Mesenteric fat pad (tissue), 1 donor: ENCODE measurements around the gene CD27. TPM values are rescaled to one million over a fixed set of nuclear protein-coding genes. Genes with fewer than 3 reads are reported as not detected.
"Not testable (repeated sequence)": the region's sequence is repeated elsewhere in the genome, so short reads cannot be mapped to it uniquely, and the experiment has no call there.

ENCODE experiments used
- DNase-seq: peaks from one replicate; pipeline ENCODE4 v3.0.0-alpha.2; 2020; ENCODE audit warnings: low spot score
- total RNA-seq: library from RNA; stranded (reverse); fragmentation: NEBNext Ultra II Directional; extraction: Animal tissue kit (Norgen Biotek cat#: 25700); gene quantifications from one replicate; pipeline ENCODE4 v1.2.1, GENCODE V29; 2021
- donor health status: DM: yes; HTN: yes; CAD: no.

Gene CD27
- total RNA-seq, 1 donor from 2014 or later, result not detected

GRCh38 chr12:6461401-6462233 is 16.9 kb downstream of the CD27 start:
- DNase-seq, result peak; percentile 85

DNA sequence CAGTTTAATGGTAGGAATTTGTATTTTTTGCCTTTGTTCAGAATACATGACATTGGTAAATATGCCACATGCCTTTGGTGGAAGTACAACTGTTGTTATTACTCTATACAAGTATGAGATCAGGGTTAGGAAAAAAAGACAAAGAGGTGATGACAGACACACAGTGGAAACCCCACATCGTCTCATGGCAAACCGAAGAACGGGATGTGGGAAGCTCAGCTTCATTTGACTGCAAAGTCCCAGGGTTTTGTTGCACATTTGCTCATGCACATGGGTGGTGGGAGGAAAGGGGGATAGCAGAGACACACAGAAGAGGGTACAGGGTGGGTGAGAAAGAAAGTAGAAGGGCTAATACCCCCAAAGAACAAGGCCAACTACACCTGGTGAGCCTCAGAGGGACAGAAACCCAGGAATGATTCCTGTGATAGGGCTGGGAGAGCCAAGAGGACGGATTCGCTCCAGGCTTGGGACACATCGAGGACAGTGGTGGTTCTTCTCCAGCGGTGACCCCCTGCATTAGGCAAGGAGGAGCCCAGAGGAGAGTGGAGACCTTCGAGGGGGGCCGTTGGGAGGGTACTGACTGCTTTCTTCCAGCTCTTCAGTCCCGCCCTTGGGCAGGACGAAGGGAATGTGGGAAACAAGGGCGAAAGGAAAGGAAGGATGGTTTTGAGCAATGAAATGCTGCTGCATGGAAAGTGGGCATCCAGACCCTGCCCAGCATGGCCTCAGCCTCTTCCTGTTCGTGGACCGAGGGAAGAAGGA is 17.7 kb downstream of the CD27 start:
- DNase-seq, result peak; percentile 57

DNA sequence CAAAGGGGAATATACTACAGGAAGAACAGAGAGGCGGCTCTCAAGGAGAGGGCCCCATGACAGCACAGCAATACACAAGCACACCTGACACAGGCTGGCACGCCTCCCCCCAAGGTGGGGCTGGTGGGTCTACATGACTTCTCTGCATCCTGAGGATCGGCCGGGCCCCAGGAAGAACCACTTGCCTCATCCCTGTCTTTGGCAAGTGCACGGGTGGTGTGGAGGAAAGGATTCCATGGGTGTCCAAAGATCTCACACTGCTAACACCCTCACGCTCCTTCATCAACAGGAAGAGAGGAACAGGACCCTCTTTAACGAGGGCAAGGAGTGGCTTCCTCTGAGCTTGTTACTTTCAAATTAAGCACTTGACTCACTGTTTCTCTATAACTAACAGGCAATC is 18.5 kb downstream of the CD27 start:
- peak; percentile 73 for DNase-seq

DNA sequence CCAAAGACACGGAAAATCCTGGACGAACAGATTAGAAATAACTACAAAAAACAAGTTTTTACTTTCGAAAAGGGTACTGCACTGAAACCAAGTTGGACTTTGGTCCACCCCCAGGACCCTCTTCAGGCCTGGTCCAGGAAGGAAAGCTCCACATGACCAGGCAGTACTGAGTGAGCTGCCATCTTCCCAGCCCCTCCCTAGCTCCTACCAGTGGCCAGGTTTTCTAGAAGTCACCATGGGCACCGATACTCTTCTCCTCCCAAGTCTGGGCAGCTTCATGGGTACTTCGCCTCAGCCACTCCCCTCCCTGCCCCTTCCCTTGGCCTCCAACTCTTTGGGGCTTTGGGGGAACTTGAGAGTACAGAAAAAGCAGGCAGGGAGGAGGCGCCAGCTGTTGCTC is 19.1 kb downstream of the CD27 start:
- DNase-seq, result peak; percentile 45

DNA sequence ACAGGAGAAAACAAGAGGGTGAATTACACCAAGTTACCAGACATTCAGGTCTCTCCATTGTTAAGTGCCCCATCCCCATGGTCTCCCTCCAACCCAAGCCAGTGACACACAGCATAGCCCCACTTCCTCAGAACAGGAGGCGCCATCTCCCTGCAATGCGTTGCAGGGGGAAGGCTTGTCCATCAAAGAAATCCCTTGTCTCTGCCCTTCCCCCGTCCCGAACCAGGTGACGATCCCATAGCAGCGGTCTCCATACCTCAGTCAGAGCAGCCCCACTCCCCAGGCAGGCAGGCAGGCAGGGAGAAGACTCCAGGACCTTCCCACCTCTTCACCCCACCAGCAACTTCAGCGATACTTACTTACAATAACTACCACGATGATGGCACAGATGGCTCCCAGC is 19.8 kb downstream of the CD27 start:
- peak; percentile 60 for DNase-seq

- DNase-seq, result no peak
Observed at GRCh38 chr12:6465467-6466183, 20.9 kb downstream of the CD27 start.

DNA sequence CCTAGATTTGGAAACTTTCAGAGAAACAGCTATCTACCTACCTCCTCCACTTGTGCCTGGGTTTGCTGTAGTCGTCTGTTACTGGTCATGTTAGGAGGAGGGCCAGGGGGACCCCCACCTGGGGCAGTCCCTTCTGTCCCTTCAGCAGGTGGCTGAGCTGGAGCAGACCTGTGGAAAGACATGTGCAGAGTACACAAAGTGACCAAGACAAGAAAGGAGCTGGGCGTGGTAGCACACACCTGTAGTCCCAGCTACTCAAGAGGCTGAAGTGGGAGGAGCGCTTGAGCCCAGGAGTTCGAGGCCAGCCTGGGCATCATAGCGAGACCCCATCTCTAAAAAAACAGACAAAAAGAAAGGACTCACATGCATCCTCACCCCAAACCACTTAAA is 21.4 kb downstream of the CD27 start:
- no peak for DNase-seq

DNA sequence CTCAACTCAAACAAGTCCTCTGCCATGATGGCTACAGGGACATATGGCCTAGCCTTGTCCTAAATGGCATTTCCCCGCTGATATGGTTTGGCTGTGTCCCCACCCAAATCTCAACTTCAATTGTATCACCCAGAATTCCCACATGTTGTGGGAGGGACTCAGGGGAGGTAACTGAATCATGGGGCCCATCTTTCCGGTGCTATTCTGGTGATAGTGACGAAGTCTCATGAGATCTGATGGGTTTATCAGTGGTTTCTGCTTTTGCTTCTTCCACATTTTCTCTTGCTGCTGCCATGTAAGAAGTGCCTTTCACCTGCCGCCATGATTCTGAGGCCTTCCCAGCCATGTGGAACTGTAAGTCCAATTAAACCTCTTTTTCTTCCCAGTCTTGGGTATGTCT is 22.0 kb downstream of the CD27 start:
- not testable (repeated sequence) for DNase-seq

DNA sequence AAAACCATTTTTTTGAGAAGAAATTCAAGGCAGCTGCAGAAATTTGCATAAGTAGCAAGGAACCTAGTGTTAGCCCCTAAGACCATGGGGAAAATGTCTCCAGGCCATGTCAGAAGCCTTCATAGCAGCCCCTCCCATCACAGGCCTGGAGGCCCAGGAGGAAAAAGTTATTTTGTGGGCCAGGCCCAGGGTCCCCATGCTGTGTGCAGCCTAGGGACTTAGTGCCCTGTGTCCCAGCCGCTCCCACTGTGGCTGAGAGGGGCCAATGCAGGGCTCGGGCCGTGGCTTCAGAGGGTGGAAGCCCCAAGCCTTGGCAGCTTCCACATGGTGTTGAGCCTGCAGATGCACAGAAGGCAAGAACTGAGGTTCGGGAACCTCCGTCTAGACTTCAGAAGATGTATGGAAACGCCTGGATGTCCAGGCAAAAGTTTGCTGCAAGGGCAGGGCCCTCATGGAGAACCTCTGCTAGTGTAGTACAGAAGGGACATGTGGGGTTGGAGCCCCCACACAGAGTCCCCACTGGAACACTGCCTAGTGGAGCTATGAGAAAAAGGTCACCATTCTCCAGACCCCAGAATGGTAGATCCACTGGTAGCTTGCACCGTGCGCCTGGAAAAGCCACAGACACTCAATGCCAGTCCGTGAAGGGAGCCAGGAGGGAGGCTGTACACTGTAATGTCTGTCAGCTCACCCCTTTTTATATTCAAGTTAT is 23.0 kb downstream of the CD27 start:
- DNase-seq, result not testable (repeated sequence)

- DNase-seq, result no peak
Observed at GRCh38 chr12:6468283-6468575, 23.5 kb downstream of the CD27 start.

DNA sequence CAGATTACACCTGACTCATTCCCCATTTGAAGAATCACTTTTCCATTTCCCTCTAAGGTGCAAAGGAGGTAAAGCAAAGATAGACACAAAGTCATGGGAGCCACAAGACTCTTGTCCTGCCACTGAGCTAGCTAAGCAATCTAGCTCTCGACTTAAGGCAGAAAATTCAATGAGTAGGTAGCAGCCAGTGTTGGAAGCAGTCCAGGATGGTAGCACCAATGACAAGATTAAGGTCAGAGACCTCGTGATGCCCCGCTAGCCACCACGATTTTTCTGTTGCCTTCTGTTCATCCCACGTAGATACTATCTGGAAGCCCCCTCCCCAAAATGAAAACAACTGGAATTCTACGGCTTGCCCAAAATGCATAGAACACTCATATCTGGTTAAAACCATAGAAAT is 24.3 kb downstream of the CD27 start:
- DNase-seq, result no peak

GRCh38 chr12:6469609-6470374 is 25.0 kb downstream of the CD27 start:
- DNase-seq, result no peak

DNA sequence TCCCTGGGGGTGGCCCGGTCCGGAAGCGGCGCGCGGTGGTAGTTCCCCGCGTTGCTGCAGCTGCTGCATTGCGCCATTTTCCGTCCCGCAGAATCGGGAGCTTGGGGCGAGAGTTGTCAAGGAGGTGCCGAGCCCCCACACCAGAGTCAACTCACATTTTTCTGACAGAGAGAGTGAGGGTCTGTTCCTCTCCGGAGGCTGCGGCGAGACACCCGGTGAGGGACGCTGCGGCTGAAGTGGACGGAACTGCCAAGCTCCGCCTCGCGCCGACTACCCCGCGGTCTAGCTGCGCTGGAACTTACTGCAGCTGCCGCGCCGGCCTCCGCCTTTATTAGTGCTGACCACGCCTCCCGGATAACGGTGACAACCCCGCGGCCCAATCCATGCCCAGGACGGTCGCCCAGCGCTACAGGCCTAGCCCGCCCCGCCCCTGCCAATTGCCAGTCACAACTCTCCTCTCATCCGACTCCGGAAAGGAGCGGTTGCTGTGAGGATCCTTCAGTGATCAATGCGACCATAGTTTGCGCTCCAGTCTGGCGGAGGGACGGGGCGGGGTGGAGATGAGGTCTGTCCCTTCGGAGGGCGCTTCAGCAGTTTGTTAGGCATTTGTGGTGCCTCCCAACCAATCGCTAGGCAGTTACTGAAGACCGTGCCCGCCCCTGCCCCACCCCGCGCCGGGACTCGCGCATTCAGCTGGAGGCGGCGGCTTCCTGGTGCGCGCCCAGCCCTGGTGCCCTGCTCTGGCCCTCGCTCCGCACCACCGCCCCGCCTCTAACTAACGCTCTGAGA is 25.8 kb downstream of the CD27 start, which contains the start of gene VAMP1:
VAMP1 (minus strand) TSS at position 303 of the 789 bp plus-strand sequence; CDS start at position 157, 146 bp downstream.
- DNase-seq, result peak; percentile 99

- no peak for DNase-seq
Observed at GRCh38 chr12:6471989-6472360, 27.2 kb downstream of the CD27 start.

DNA sequence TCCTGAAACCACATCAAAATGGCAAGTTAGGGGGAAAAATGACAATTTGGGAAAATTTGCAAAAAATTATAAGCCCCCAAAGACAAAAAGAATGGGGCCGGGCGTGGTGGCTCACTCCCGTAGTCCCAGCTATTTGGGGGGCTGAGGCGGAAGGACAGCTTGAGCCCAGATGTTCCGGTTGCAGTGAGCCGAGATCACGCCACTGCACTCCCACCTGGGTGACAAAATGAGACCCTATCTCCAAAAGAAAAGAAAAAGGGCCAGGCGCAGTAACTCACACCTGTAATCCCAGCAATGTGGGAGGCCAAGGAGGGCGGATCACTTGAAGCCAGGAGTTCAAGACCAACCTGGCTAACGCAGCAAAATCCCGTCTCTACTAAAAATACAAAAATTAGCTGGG is 27.7 kb downstream of the CD27 start:
- DNase-seq, result no peak

DNA sequence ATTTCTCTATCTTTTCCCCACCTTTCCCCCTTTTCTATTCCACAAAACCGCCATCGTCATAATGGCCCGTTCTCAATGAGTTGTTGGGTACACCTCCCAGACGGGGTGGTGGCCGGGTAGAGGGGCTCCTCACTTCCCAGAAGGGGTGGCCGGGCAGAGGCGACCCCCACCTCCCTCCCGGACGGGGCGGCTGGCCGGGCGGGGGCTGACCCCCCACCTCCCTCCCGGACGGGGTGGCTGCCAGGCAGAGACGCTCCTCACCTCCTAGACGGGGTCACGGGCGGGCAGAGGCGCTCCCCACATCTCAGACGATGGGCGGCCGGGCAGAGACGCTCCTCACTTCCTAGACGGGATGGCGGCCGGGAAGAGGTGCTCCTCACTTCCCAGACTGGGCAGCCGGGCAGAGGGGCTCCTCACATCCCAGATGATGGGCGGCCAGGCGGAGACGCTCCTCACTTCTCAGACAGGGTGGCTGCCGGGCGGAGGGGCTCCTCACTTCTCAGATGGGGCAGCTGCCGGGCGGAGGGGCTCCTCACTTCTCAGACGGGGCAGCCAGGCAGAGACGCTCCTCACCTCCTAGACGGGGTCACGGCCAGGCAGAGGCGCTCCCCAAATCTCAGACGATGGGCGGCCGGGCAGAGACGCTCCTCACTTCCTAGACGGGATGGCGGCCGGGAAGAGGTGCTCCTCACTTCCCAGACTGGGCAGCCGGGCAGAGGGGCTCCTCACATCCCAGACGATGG is 30.6 kb downstream of the CD27 start:
- peak; percentile 83 for DNase-seq

DNA sequence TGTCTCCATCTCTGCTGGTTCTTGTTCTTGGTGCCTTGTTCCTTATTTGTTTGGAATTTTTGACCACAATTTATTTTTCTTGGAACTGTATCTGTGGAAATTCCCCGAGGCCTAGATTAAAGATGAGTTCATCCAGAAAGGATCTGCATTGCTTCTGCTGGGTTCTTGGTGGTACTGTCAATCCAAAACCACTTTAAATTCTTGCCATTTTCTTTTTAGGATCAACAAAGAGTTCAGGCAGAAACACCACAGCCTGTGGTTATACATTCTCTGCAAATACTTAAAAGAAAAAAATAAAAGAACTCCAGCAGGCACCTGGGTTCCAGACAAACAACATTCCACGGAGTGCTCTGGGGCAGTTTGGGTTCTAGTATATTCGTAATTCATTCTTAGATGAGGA is 31.7 kb downstream of the CD27 start:
- no peak for DNase-seq

DNA sequence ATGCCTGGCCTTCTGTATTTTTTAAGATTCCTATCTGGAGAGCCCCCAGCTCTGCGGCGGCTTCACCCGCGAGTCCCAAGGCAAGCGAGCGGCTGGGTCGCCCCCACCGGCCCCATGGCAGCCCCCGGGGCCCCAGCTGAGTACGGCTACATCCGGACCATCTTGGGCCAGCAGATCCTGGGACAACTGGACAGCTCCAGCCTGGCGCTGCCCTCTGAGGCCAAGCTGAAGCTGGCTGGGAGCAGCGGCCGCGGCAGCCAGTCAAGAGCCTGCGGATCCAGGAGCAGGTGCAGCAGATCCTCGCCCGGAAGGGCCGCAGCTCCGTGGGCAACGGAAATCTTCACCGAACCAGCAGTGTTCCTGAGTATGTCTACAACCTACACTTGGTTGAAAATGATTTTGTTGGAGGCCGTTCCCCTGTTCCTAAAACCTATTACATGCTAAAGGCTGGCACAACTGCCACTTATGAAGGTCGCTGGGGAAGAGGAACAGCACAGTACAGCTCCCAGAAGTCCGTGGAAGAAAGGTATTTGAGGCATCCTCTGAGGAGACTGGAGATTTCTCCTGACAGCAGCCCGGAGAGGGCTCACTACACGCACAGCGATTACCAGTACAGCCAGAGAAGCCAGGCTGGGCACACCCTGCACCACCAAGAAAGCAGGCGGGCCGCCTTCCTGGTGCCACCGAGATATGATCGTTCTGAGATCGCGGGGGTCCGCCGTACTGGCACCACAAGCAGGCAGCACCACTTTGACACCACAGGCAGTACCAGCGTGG is 33.0 kb downstream of the CD27 start:
- peak; percentile 78 for DNase-seq
